ENCODE results near the gene EHMT1. TPM values are rescaled to one million over a fixed set of nuclear protein-coding genes. Genes with fewer than 3 reads are reported as not detected.

The EHMT1 gene
- polyA plus RNA-seq, 3 donors from 2014 or later, result 14.1 to 62.7 (median 14.8) TPM

DNA sequence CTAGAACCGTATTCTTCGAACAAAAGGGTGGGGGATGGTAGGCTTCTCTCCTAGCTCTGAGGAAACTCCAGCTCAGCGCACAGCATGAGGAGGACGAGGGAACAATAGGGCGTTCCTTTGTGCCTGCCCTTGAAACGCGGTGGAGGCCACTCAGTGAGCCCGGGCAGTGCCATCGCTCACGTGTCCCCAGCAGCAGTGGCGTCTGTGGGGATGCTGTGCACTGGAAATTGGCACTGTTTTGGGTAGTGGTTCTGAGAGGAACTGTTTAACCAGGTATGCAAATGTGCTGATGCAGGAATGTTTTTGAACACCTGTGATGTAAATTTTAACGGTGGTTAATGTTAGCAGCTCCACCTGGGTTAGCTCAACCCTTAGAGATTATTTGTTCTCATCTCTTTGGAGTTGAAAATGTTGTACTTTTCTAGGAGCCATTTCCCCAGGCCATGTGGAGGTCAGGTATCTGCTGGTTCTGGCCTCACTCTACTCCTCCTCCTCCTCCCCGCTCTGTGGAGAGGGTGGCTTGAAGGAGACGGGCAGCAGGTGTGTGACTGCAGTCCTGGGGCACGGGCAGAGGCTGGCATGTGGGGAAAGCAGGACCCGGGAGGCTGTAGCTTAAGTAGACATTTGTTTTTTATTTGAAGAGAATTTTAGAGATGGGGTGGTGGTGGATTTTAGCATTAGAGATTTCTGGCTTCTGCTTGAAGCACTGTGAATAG is 48.3 kb downstream of the EHMT1 start:
- peaks cover 51 to 89% of the 10 kb centered on the region in 2 donors for H3K4me1 Mint-ChIP-seq
- no peaks in the 10 kb centered on the region for H3K9me3 Mint-ChIP-seq

DNA sequence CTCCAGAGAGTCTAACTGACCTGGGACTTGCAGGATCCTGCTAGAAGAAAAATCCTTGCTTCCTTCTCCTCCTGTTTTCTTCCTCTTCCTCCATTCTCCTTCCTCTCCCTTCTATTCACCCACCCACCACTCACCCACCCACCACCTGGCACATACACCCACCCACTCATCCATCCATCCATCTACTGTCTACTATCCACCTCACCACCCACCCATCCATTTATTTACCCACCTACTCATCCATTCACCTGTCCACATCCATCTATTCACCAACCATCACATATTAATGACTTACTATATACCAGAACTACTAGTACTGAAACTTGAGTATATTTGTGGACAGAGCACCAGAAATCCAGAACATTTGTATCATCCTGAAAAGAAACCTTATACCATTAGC is 49.4 kb downstream of the EHMT1 start:
- no peak for DNase-seq
- H3K4me1 Mint-ChIP-seq, result peaks cover 60 to 95% of the 10 kb centered on the region in 2 donors
- H3K27ac Mint-ChIP-seq, result peak overlapping the region; percentile 3 to 85 (median 66)
- peaks cover 7 to 20% (median 12%) of the 10 kb centered on the region in 3 donors for H3K36me3 Mint-ChIP-seq
- H3K4me3 Mint-ChIP-seq, result no peak overlapping the region
- H3K9me3 Mint-ChIP-seq, result no peaks in the 10 kb centered on the region
- H3K27me3 Mint-ChIP-seq (ENCODE audit: low read depth in 3 of 3), result peaks cover 0 to 2% (median 0%) of the 10 kb centered on the region in 3 donors

More for the DNA sequence above, 48.3 kb downstream of the EHMT1 start:
- Mint-ChIP-seq H3K36me3 (peaks cover 7 to 20% (median 12%) of the 10 kb centered on the region in 3 donors), H3K4me3 (no peak overlapping the region), H3K27ac (peak overlapping the region; percentile 3 to 87 (median 30)), H3K27me3 (ENCODE audit: low read depth in 3 of 3) (peaks cover 0 to 4% (median 0%) of the 10 kb centered on the region in 3 donors)
- DNase-seq, result no peak

DNA sequence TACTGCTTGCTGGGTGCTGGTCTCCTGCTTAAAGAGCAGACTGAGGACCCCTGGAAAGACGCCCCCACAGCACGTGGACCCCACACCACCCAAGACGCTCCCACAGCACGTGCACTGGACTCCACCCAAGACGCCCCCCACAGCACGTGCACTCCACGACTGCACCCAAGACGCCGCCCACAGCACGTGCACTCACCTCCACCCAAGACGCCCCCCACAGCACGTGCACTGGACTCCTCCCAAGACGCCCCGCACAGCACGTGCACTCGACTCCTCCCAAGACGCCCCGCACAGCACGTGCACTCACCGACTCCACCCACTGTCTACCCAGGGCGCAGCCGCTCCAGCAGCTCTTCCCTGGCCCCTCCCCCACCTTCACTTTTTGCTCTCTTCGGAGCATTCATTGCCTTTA is 50.5 kb downstream of the EHMT1 start:
- no peak overlapping the region for H3K4me3 Mint-ChIP-seq
- H3K27me3 Mint-ChIP-seq (ENCODE audit: low read depth in 3 of 3), result peaks cover 0 to 2% (median 0%) of the 10 kb centered on the region in 3 donors
- H3K9me3 Mint-ChIP-seq, result no peaks in the 10 kb centered on the region
- peaks cover 64 to 94% of the 10 kb centered on the region in 2 donors for H3K4me1 Mint-ChIP-seq
- H3K36me3 Mint-ChIP-seq, result peaks cover 7 to 20% (median 12%) of the 10 kb centered on the region in 3 donors
- peak overlapping the region in 3 of 6 donors; percentile 18 to 23 (median 20) for H3K27ac Mint-ChIP-seq
- no peak for DNase-seq

DNA sequence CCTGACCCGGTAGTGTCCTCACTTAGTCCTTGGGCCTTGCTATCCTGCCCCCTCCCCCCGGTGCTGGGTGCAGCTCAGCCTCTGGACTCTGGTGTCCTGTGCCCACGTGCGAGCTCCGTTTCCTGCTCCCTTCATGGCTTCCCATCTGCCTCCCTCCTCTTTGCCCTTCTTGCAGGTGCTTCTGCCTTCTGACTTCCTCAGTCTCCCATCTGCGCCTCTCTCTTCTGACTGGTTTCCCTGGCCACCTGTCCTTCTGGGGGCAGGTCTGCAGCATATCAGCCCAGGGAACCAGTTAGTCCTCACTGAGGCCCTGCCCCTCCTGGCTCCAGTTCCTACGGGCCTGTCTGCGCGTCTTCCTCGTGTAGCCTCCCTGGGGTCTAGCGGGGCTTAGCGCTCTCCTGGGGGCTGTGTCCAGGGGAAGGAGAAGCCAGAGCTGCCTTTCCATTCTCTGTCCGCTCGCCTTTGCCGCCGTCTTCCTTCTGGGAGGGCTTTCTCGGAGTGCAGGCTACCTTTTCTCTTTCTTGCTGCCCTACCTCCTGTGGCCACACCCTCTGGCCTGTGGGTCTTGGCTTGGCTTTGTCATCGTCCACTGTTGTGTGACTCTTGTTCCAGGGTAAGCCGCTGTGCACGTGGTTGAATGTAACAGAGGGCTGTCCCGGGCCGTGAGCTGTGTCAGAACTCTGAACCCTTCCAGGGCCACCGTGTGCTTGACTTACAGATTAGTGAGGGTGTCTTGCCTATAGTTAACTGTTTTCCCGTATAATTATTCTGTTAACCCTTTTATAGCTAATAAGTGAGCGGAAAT is 51.8 kb downstream of the EHMT1 start:
- peaks cover 7 to 17% (median 8%) of the 10 kb centered on the region in 3 donors for H3K36me3 Mint-ChIP-seq
- no peaks in the 10 kb centered on the region for H3K9me3 Mint-ChIP-seq
- H3K27ac Mint-ChIP-seq, result peak overlapping the region; percentile 26 to 80 (median 61)
- no peak for DNase-seq
- peaks cover 0 to 4% (median 0%) of the 10 kb centered on the region in 3 donors for H3K27me3 Mint-ChIP-seq (ENCODE audit: low read depth in 3 of 3)
- peaks cover 66 to 92% of the 10 kb centered on the region in 2 donors for H3K4me1 Mint-ChIP-seq
- H3K4me3 Mint-ChIP-seq, result no peak overlapping the region

DNA sequence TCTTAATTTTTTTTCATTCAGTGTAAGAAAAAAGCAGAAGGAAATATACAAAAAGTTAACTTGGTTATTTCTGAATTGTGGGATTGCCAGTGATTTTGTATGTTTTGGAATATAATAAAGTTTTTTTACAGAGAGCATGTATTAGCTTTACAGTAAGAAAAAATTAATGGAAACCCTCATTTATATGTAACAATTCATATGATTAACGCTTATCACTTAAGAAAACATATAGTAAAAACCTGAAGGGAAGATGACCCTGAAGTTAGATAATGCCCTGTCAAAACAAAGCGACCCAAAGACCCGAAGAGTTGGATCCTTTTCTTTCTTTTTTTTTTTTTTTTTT is 52.4 kb downstream of the EHMT1 start:
- Mint-ChIP-seq H3K4me3 (no peak overlapping the region), H3K36me3 (peaks cover 7 to 17% (median 8%) of the 10 kb centered on the region in 3 donors), H3K27ac (peak overlapping the region in 2 of 6 donors; percentile 41 to 55), H3K9me3 (no peaks in the 10 kb centered on the region), H3K27me3 (ENCODE audit: low read depth in 3 of 3) (peaks cover 0 to 4% (median 0%) of the 10 kb centered on the region in 3 donors), H3K4me1 (peaks cover 66 to 88% of the 10 kb centered on the region in 2 donors)
- DNase-seq, result no peak

DNA sequence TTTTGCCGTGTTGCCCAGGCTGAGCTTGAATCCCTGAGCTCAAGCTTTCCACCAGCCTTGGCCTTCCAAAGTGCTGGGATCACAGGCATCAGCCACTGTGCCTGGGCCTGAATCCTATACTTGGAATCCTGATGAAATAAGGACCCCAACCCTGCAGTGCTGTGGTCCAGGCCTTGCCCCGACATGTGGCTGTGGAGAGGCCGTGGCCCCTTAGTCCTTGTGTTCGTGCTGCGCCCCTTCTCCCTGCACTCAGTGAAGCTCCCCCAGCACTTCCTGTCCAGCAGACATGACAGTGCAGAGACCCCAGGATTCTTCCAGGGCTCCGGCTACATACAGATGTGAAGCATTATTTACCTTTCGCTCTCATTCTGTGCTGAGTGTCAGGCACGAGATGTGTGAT is 52.9 kb downstream of the EHMT1 start:
- no peak for DNase-seq
- peaks cover 0 to 4% (median 0%) of the 10 kb centered on the region in 3 donors for H3K27me3 Mint-ChIP-seq (ENCODE audit: low read depth in 3 of 3)
- peak overlapping the region in 1 of 6 donors; percentile 28 for H3K27ac Mint-ChIP-seq
- H3K9me3 Mint-ChIP-seq, result no peaks in the 10 kb centered on the region
- peaks cover 7 to 17% (median 8%) of the 10 kb centered on the region in 3 donors for H3K36me3 Mint-ChIP-seq
- peaks cover 64 to 84% of the 10 kb centered on the region in 2 donors for H3K4me1 Mint-ChIP-seq
- no peak overlapping the region for H3K4me3 Mint-ChIP-seq

DNA sequence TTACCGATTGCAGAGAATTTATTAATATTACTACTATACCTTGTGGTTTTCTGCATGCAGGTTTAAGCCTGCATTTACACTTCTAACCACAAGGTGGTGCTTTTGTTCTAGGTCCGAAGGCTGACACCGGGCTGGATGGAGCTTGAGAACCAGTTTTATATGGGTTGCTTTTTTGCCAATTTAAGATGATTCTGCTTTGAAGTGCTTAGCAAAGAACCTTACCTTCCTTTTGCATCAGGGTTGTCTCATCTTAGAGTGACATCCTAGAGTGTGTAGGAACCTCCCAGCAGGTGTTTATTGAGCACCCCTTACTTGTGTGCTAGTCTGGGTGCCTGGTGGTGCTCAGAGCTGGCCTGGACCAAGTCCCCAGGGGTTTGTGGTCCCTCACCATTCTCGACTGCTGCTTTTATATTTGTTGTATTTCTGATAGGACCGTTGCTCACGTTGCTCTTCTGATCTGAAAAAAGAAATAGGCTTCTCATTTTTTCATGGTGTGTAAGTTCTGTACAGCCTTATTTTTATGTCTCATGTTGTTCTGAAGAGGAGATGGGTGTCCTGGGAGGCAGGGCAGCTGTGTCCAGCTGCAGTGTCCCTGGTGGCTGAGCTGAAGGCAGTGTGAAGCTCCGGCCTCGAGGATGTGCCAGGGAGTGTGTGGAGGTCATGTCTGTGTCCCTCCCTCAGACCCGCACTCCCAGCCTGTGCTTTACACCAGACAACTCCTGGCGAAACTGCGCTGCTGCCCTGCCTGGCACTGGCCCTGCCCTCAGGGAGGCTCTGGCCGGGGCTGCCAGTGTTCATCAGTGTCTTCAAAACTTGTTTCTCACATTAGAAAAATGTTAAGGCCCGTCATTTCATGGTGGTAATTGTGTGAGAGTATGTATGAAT is 54.3 kb downstream of the EHMT1 start:
- peak overlapping the region in 3 of 6 donors; percentile 25 to 50 (median 46) for H3K27ac Mint-ChIP-seq
- peak; percentile 41 to 56 (median 56) for DNase-seq
- no peaks in the 10 kb centered on the region for H3K9me3 Mint-ChIP-seq
- H3K4me3 Mint-ChIP-seq, result no peak overlapping the region
- H3K36me3 Mint-ChIP-seq, result peaks cover 7 to 17% (median 9%) of the 10 kb centered on the region in 3 donors
- peaks cover 0 to 4% (median 0%) of the 10 kb centered on the region in 3 donors for H3K27me3 Mint-ChIP-seq (ENCODE audit: low read depth in 3 of 3)
- peaks cover 53 to 77% of the 10 kb centered on the region in 2 donors for H3K4me1 Mint-ChIP-seq

DNA sequence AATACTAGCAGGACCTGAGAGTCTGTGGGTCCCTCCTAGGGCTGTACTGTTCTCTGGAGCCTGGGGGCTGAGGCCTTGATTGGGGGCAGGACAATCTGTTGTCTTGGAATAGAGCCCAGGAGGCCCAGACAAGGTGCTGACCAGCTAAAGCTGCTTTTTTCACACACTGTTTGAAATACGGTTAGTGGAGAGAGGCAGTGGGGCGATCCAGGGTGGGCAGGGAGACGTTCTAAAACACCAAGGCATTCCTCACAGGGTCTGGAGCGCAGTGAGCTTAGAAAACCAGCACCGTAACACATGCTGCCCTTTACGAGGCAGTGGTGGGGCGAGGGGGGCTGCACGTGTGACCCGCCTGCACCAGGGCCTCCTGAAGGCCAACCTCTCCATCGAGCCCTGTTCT is 55.1 kb downstream of the EHMT1 start:
- DNase-seq, result no peak
- H3K4me3 Mint-ChIP-seq, result no peak overlapping the region

DNA sequence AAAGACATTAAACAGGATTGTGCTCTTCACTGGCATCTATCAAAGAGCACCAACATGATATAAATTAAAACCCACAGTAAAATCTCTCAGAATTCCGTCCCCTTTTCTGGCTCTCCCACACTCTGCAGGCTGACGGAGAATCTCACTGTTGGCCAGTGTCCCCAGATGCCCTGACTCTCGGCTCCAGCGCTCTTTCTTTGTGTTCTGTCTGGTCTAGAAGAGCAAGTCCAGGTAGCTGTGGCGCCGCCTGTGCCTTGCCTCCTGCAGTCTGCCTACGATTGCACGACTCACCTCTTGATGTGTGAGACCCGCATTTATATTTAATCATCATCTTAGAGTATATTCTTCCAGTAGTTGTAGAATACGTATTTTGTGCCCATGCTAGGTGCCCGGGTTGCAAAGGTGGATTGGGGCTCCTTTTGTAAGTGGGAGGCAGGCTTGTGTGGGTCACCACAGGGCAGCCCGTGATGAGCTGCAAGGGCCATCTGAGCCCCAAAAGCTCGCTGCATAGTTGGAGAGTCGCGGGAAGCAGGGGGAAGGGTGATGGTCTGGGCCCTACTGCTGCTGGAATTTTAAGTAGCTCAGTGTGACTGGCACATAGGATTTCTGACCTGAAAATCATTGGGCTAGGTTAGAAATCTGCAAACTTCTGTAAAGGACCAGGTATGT is 55.6 kb downstream of the EHMT1 start:
- H3K9me3 Mint-ChIP-seq, result no peaks in the 10 kb centered on the region
- H3K36me3 Mint-ChIP-seq, result peaks cover 2 to 14% (median 9%) of the 10 kb centered on the region in 3 donors
- DNase-seq, result no peak
- H3K27ac Mint-ChIP-seq, result peak overlapping the region in 3 of 6 donors; percentile 49 to 84 (median 67)
- peaks cover 51 to 76% of the 10 kb centered on the region in 2 donors for H3K4me1 Mint-ChIP-seq
- H3K27me3 Mint-ChIP-seq (ENCODE audit: low read depth in 3 of 3), result peaks cover 0 to 4% (median 0%) of the 10 kb centered on the region in 3 donors
- no peak overlapping the region for H3K4me3 Mint-ChIP-seq

More for the DNA sequence above, 55.1 kb downstream of the EHMT1 start:
- Mint-ChIP-seq H3K4me1 (peaks cover 52 to 76% of the 10 kb centered on the region in 2 donors), H3K27me3 (ENCODE audit: low read depth in 3 of 3) (peaks cover 0 to 4% (median 0%) of the 10 kb centered on the region in 3 donors), H3K27ac (peak overlapping the region in 2 of 6 donors; percentile 7 to 46), H3K36me3 (peaks cover 7 to 16% (median 9%) of the 10 kb centered on the region in 3 donors), H3K9me3 (no peaks in the 10 kb centered on the region)

DNA sequence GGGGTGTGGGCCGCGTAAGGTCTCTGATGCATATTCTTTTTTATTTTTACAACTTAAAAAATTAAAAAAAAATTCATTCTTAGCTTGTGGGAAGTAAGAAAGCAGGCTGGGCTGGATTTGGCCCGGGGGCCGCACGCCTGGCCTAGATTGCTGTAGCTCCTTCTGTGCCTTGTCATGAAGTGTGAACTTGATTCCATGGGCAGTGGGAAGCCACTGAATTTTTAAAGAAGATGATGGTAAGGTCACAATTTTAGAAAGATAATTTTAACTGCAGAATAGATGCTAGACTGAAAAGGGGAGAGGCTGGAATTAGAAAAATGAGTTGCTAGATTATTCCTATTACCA is 56.1 kb downstream of the EHMT1 start:
- H3K36me3 Mint-ChIP-seq, result peaks cover 0 to 12% (median 8%) of the 10 kb centered on the region in 3 donors
- H3K4me3 Mint-ChIP-seq, result no peak overlapping the region
- H3K4me1 Mint-ChIP-seq, result peaks cover 55 to 77% of the 10 kb centered on the region in 2 donors
- H3K27ac Mint-ChIP-seq, result peak overlapping the region in 3 of 6 donors; percentile 17 to 41 (median 29)
- peaks cover 0 to 4% (median 0%) of the 10 kb centered on the region in 3 donors for H3K27me3 Mint-ChIP-seq (ENCODE audit: low read depth in 3 of 3)
- H3K9me3 Mint-ChIP-seq, result no peaks in the 10 kb centered on the region
- DNase-seq, result no peak

DNA sequence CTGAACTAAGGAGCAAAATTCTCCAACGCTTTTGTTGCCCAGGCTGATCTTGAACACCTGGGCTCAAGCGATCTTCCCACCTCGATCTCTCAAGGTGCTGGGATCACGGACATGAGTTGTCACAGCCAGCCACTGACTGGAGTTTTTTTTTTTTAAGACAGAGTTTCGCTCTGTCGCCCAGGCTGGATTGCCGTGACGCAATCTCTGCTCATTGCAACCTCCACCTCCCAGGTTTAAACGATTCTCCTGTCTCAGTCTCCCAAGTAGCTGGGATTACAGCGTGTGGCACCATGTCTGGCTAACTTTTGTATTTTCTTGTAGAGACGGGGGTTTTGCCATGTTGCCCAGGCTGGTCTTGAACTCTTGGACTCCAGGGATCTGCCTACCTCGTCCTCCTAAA is 58.2 kb downstream of the EHMT1 start:
- peaks cover 52 to 78% of the 10 kb centered on the region in 2 donors for H3K4me1 Mint-ChIP-seq
- no peak overlapping the region for H3K27ac Mint-ChIP-seq
- peaks cover 0 to 2% (median 0%) of the 10 kb centered on the region in 3 donors for H3K27me3 Mint-ChIP-seq (ENCODE audit: low read depth in 3 of 3)
- DNase-seq, result no peak
- no peaks in the 10 kb centered on the region for H3K9me3 Mint-ChIP-seq
- H3K36me3 Mint-ChIP-seq, result peaks cover 0 to 7% (median 4%) of the 10 kb centered on the region in 3 donors
- H3K4me3 Mint-ChIP-seq, result no peak overlapping the region

DNA sequence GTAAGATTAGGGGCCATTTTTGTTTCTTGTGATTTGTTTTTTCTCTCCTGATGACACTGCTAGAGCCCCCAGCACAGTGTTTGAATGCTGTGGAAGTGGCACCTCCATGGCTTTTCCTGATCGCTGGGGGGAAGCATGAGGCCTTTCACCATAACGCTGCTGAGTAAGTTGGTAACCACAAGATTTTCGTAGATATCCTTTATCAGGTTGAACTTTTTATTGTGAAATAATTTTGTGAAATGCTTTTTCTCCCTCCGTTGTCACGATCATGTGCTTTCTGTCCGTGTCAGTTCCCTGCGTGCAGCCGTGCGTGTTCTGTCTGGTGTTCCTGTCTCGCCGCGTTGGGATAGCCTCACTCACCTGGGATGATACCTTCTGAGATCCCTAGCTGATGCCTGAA is 59.4 kb downstream of the EHMT1 start:
- no peak for DNase-seq
- H3K36me3 Mint-ChIP-seq, result peaks cover 0 to 7% (median 4%) of the 10 kb centered on the region in 3 donors
- H3K27ac Mint-ChIP-seq, result peak overlapping the region in 3 of 6 donors; percentile 22 to 79 (median 59)
- H3K9me3 Mint-ChIP-seq, result no peaks in the 10 kb centered on the region
- peaks cover 51 to 77% of the 10 kb centered on the region in 2 donors for H3K4me1 Mint-ChIP-seq
- H3K27me3 Mint-ChIP-seq (ENCODE audit: low read depth in 3 of 3), result peaks cover 0 to 2% (median 0%) of the 10 kb centered on the region in 3 donors
- no peak overlapping the region for H3K4me3 Mint-ChIP-seq
